ENCODE data around the gene KSR1. TPM values are rescaled to one million over a fixed set of nuclear protein-coding genes. Genes with fewer than 3 reads are reported as not detected.
A peak's percentile ranks its signal among the peaks of the same experiment; 100 is the strongest.
"Not testable (repeated sequence)": the region's sequence is repeated elsewhere in the genome, so short reads cannot be mapped to it uniquely, and the experiment has no call there.

Gene KSR1
- polyA plus RNA-seq, 1 of the 3 experiments (the other 2 are of a cell fraction), result 7.5 TPM

GRCh38 chr17:27651411-27652345, 195.4 kb downstream of the KSR1 start:
- no peaks in the 10 kb centered on the region for H3K27me3 ChIP-seq (ENCODE audit: insufficient read depth)
- 54% methylated on average over 13 of the region's 16 CpGs for WGBS (ENCODE audit: low lambda C conversion rate)
- H2AFZ ChIP-seq (ENCODE audit: low read depth), result 0 out of 2 replicates have a peak overlapping the region, but pooled peaks have one; percentile 41
- no peaks in the 10 kb centered on the region for H3K9me3 ChIP-seq
- CTCF ChIA-PET, result interaction anchor here (0.6 to 17.8 kb wide), 47 partner anchors 9 to 415 kb away, joined by 3 to 365 read pairs (median 3); partner anchors contain the start of genes KSR1 and LYRM9
- H3K4me1 ChIP-seq (ENCODE audit: control insufficient read depth in 1 of 2, insufficient read depth in 2 of 2, low read depth in 1 of 2, low read length in 1 of 2), result no peaks in the 10 kb centered on the region; a peak in 1 of 4 replicates
- no peaks in the 10 kb centered on the region for H3K9me2 ChIP-seq
- H3K4me3 ChIP-seq (ENCODE audit: low read depth in 2 of 2, low read length in 1 of 2), result no peak overlapping the region; a peak in 1 of 4 replicates
- H3K79me2 ChIP-seq (ENCODE audit: insufficient read depth), result no peaks in the 10 kb centered on the region
- POLR2A ChIA-PET, result interaction anchor here (1.2 kb wide), 1 partner anchor 196 kb away, joined by 3 read pairs; no protein-coding TSS in a partner anchor
- no peaks in the 10 kb centered on the region for H4K20me1 ChIP-seq (ENCODE audit: insufficient read depth)
- H3K27ac ChIP-seq (ENCODE audit: low read depth in 2 of 2, low read length in 1 of 2), result no peak overlapping the region
- no peaks in the 10 kb centered on the region for H3K36me3 ChIP-seq (replicated peaks in 1 of 2; ENCODE audit: control insufficient read depth in 1 of 2, insufficient read depth in 2 of 2, low read length in 1 of 2)
- no peak overlapping the region for H3K4me2 ChIP-seq
- no peaks in the 10 kb centered on the region for H3F3A ChIP-seq (replicated peaks; ENCODE audit: insufficient read depth)
- DNase-seq, result peak; percentile 26
- TF ChIP-seq SMC3 (IDR thresholded peaks at IDR 0.05; ENCODE audit: low read depth, low read length) (peak; percentile 35; the same call in 1 of the 2 replicates), CHD2 (IDR thresholded peaks at IDR 0.05; ENCODE audit: low read length, partially characterized antibody) (no peak), USF1 (IDR thresholded peaks at IDR 0.05; ENCODE audit: borderline replicate concordance, low read depth) (no peak), MEF2A (IDR thresholded peaks at IDR 0.05; ENCODE audit: borderline replicate concordance, low read depth) (no peak), CTCF (IDR thresholded peaks at IDR 0.05) (peak; percentile 79), RAD21 (IDR thresholded peaks at IDR 0.05; ENCODE audit: low read length) (peak; percentile 65), MXI1 (IDR thresholded peaks at IDR 0.05; ENCODE audit: low read depth, low read length) (no peak), RXRA (IDR thresholded peaks at IDR 0.05; ENCODE audit: borderline replicate concordance, low read depth) (no peak), FOXM1 (IDR thresholded peaks at IDR 0.05; ENCODE audit: low read depth) (no peak)
- no peak overlapping the region for H3K9ac ChIP-seq

DNA sequence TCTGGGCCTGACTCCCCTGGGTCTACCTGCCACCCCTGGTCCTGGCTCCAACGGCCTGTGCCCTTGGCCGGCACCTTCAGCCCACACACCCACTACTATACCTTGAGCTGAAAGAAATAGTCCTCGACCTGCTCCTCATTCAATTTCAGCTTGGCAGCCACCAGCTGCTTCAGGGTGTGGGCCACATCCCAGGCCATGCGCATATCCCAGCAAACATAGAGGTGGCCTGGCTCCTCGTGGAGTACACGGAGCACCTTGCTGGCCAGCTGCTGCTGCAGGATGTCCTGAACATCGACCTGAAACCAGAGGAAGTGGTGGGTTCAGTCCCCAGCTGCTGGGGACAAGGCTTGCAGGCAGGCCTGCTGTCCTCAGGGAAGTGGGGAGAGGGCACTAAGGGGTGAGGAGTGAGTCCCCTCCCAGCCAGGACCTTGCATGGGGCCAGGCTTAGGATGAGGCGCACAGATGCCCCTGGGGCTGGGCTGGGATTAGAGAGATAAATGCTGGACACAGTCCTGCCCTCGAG, 197.3 kb downstream of the KSR1 start:
- H3K27me3 ChIP-seq (ENCODE audit: insufficient read depth); POLR2A ChIA-PET; H2AFZ ChIP-seq (ENCODE audit: low read depth); H3K27ac ChIP-seq (ENCODE audit: low read depth in 2 of 2, low read length in 1 of 2); H4K20me1 ChIP-seq (ENCODE audit: insufficient read depth); H3K9me3 ChIP-seq; H3K4me1 ChIP-seq (ENCODE audit: control insufficient read depth in 1 of 2, insufficient read depth in 2 of 2, low read depth in 1 of 2, low read length in 1 of 2); DNase-seq; H3K79me2 ChIP-seq (ENCODE audit: insufficient read depth); H3F3A ChIP-seq (replicated peaks; ENCODE audit: insufficient read depth); H3K9ac ChIP-seq; H3K4me3 ChIP-seq (ENCODE audit: low read depth in 2 of 2, low read length in 1 of 2); H3K9me2 ChIP-seq; H3K4me2 ChIP-seq; H3K36me3 ChIP-seq (replicated peaks in 1 of 2; ENCODE audit: control insufficient read depth in 1 of 2, insufficient read depth in 2 of 2, low read length in 1 of 2): not testable (repeated sequence)
- WGBS (ENCODE audit: low lambda C conversion rate), result 63% methylated on average over 5 of the region's 9 CpGs
- CTCF ChIA-PET, result interaction anchor here (1.4 to 17.8 kb wide), 14 partner anchors 12 to 420 kb away, joined by 3 to 365 read pairs (median 12); partner anchors contain the start of genes KSR1 and LYRM9
